GM19023 (cell line): ENCODE measurements around the gene MFN1.

ENCODE experiments used
- ATAC-seq: cut with Tn5 transposase; IDR thresholded peaks from one replicate; pipeline ENCODE4 v1.9.1; 2021; ENCODE audit warnings: mild to moderate bottlenecking, moderate library complexity; ENCODE audit not compliant: unreplicated experiment

Gene MFN1

GRCh38 chr3:179336345-179336929 is 11.1 kb upstream of the MFN1 start:
- no peak for ATAC-seq

DNA sequence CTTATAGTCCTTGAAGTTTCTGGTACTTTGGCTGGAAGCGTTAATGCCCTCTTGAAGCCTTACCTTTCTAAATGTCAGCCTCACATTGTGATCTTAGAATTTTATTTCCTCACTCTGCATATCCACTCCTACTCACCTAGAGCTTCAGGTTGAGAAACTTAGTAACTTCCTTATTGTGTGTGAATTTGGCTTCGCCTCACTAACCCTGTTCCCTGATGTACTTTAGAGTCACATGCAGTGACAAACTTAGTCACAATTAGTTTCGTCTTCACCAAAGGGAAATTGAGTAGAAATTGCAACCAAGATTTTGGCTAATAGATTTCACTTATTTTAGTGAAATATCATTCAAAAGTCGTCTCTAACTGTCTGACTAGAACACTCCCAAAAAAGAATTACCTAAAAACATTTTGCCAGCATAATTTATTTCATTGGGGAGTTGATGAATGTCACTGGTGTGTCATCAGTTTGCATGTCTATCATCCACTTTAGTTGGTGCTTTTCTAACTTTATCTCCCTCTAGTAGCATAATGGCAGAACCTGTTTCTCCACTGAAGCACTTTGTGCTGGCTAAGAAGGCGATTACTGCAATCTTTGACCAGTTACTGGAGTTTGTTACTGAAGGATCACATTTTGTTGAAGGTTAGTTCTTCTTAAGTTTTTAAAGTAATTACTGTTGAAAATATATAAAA is 960 bp downstream of the MFN1 start:
- ATAC-seq: peak; percentile 46

- ATAC-seq: no peak
These were observed 8.5 kb downstream of the MFN1 start for GRCh38 chr3:179355996-179356395.

DNA sequence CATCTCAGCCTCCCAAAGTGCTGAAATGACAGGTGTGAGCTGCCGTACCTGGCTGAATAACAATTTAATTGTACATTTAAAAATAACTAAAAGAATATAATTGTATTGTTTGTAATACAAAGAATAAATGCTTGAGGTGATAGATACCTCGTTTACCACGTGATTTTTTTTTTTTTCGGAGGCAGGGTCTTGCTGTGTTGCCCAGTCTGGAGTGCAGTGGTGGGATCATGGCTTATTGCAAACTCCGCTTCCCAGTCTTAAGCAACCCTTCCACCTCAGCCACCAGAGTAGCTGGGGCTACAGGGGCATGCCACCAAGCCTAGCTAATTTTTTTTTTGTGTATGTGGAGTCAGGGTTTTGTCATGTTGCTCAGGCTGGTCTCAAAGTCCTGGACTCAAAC is 15.8 kb downstream of the MFN1 start:
- ATAC-seq: no peak

GRCh38 chr3:179369621-179370020 is 22.1 kb downstream of the MFN1 start:
- no peak for ATAC-seq

DNA sequence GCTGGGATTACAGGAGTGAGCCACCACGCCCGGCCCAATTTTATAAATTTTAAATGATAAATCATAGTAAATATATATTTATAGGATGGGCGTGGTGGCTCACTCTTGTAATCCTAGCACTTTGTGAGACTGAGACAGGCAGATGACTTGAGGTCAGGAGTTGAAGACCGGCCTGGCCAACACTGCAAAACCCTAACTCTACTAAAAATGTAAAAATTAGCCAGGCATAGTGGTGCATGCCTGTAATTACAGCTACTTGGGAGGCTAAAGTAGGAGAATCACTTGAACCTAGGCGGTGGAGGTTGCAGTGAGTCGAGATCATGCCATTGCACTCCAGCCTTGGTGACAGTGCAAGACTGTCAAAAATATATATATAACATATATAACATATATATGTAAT is 26.4 kb downstream of the MFN1 start:
- no peak for ATAC-seq

- ATAC-seq: no peak
These were observed 27.8 kb downstream of the MFN1 start for GRCh38 chr3:179375091-179375999.

- no peak for ATAC-seq
These were observed 29.0 kb downstream of the MFN1 start for GRCh38 chr3:179376474-179376873.

DNA sequence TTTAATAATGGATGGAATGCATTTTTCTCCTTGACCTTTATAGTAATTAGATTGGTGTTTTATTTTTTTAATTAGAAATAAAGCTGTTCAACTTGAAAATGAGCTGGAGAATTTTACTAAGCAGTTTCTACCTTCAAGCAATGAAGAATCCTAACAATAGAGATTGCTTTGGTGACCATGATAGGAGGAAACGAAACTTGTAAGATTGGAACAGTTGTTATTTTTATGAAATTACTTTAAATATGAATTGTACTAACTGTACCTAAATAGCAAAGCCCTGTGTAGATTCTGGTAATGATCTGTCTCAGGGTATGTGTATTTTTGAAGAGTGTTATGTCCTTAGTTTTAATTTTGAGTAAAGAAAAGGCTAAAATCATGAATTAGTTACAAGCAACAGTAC is 44.4 kb downstream of the MFN1 start:
- ATAC-seq: no peak

GRCh38 chr3:179398574-179399231 is 51.2 kb downstream of the MFN1 start:
- no peak for ATAC-seq

- no peak for ATAC-seq
These were observed 54.1 kb downstream of the MFN1 start for GRCh38 chr3:179401561-179401960.

- ATAC-seq: no peak
These were observed 55.5 kb downstream of the MFN1 start for GRCh38 chr3:179402963-179403362.

DNA sequence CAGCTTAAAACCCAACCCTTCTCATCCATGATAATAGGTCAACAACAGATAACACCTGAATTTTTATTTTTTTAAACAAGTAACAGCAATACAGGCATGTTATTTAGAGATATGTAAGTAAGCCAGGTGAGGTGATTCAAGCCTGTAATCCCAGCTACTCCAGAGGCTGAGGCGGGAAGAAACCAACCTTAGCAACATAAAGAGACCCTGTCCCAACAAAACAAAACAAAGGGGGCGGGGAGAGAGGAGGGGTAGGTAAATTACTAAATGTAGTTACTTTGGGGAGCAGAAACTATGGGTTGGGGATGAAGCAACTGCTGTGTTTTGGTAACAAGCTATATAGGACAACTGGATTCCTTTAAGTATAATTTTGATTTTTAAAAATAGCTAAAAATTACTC is 56.8 kb downstream of the MFN1 start:
- no peak for ATAC-seq

GRCh38 chr3:179410331-179410730 is 62.8 kb downstream of the MFN1 start:
- ATAC-seq: no peak

GRCh38 chr3:179410999-179411398 is 63.5 kb downstream of the MFN1 start:
- no peak for ATAC-seq

DNA sequence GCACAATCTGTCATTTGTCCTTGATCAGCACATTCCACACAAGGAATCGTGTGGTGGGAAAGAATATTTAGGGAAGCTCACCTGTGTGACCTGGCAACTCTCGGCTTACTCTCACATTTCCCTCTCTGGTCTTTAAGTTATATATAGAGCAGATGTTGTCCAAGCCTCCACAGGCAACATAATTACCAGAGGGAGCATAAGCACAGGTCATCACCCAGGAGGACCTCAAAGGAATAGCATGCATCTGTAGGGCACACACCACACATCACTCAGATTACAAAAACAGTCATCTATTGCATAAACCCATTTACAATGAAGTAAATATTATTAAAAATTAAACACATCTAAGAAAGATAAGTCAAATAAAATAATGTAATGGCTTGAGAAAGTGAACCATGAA is 67.3 kb downstream of the MFN1 start:
- ATAC-seq: no peak

DNA sequence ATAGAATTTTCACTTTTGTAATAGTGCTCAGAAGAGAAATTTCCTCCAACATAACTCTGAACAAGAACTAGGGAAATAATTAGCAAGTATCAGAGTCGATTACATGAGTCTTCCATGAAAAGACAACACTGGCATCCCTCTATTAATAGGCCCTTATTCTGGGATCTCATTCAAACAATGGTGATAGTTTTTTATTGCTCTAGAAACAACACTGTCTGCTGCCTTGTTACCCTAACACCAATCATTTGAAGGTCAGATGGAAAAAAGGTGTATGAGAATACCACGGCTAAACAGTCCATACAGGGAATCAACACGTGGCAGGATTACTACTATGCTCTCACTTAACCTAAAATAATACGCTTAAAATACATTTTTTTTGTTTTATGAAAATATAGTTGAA is 67.9 kb downstream of the MFN1 start:
- ATAC-seq: no peak

DNA sequence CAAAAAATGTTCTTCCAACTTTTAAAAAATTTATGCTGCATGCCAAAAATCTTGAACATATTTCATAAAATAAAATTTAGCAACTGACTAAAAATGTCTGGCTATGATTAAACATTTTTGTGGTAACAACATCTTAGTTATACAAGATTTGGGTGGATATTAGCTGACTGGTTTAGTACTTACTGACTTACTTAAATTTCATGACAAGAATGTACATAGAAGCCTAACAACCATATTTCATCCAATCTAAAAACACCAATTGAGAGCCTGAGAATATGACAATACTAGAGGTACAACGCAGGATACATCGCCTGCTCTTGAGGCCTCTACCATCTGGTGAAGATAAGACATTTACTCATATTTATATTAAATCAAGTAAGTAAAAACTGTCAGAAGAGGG is 69.2 kb downstream of the MFN1 start:
- no peak for ATAC-seq

DNA sequence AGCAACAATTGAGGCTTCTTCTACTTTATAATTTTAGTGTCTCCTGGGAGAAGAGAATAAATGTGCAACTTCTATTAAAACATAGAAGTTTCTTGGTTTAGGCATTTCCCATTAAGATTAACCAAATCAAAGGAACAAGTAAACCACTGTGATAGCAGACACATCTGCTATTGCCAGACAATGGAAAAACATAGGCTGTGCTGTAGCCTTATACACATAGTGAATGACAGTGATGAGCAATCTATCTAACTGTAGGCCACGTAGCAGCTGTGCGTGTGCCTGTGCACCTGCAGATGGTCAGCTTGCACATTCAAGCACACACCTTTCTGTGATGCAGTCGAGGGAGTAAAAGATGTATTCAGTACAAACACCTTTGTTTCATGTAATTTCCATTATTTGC is 71.1 kb downstream of the MFN1 start:
- no peak for ATAC-seq

DNA sequence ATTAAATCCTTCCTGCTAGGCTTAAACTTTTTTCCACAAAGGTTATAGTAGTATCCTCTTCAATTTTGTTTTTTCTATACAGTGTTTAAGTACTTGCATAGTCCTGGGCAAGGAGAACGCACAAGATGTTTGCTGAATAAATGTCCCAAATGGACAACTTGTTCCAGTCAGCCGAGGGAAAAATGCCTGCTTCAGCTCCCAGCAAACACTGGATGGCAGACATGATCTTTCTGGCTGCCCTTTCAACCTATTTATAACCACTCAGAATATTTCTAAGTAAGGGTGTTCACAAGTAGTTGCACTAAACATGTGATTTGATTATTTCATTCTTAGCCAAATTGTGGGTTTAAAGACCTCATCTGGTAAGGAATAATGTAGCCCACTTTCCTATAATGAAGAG is 74.0 kb downstream of the MFN1 start:
- ATAC-seq: no peak

DNA sequence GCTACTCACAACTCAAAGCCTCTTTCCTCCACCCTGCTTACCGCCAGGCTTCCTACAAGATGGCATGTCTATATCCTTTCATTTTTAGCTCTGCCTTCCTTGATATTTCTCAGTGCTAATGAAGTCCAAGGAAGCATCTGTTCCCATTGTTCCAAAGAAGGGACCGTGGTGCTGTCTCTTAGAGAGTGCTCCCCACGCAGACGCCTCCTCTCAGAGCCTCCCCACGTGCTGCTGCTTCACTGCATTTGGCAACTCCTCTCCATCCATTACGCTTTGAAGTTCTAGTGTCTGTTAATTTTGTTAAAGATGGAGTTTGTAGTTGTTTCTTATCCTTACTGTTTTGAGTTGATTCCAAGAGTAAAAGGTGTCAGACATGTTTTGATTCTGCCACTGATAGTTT is 77.6 kb downstream of the MFN1 start:
- no peak for ATAC-seq
